Fibroblast of skin of left quadriceps (primary cell): ENCODE data around the gene INPP4A.

Experiments used
- DNase-seq, 2 experiments: peaks; one replicate each; pipeline ENCODE4 v3.0.0-alpha.2; 2013; ENCODE audit warnings: low read depth in 2 of 2

INPP4A gene

GRCh38 chr2:98476192-98476868 is 31.7 kb downstream of the INPP4A start:
- no peak for DNase-seq

DNA sequence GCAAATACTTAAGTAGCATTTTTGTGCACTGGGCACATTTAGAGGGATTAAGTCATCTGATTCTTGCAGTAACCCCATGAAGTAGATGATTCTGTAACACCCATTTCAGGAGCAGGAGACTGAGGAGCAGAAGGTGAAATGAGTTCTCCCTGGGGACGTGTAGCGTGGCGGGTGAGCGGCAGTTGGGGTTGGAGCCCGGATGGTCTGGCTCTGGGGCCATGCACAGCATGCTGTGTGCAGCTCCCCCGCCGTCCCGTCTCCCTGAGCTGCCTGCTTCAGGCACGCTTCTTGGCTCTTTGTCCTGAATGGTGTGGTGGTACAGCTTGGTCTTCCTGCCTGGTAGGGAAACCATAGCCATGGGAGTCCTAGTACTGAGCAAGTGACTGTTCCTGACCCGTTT is 32.4 kb downstream of the INPP4A start:
- no peak for DNase-seq

GRCh38 chr2:98477506-98477905 is 32.8 kb downstream of the INPP4A start:
- DNase-seq = no peak

DNA sequence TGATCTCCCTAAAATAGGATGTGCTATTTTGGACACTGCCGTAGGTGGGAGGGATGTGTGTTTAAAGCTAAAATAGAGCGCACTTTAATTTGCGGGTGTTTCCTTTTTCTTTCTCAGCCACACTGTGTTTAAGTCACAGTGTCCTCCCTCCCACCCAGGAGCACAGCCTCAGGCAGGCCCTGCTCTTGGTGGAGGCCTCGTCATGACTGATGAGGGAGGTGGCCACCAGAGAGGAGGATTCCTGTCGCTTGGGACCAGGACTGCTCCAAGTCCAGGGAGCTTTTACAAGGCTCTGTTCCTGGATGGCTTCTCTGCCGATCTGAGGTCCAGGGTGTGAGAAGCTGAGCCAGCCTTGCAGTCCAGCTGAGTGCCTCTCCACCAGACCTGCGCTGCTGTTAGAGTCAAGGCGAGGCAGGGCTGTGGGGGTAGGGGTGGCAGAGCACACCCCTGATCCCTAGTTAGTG is 33.5 kb downstream of the INPP4A start:
- DNase-seq = no peak

GRCh38 chr2:98478907-98479306 is 34.2 kb downstream of the INPP4A start:
- DNase-seq = no peak

DNA sequence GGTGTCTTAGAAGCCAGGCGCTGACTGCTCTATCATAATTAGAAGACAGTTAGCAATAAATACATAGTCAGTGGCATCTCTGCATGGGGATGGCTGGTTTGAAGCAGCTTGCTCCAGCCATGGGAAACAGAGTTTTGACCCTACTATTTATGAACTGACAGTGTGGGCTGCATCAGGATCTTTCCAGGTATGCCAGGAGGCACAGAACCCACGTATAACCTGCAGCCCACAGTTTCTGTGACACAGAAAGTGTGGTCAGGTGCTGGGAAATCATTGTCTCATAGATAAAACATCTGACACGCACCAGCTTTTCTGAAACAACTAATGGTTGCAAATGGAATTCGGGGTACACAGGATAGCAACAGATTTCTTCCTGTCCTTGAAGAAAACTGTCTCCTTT is 34.7 kb downstream of the INPP4A start:
- DNase-seq = no peak

- DNase-seq = peak; percentile 33 to 35
Measured at GRCh38 chr2:98479959-98480524, 35.4 kb downstream of the INPP4A start.

GRCh38 chr2:98480598-98480997 is 35.9 kb downstream of the INPP4A start:
- DNase-seq = no peak

GRCh38 chr2:98482362-98482761 is 37.7 kb downstream of the INPP4A start:
- no peak for DNase-seq

DNA sequence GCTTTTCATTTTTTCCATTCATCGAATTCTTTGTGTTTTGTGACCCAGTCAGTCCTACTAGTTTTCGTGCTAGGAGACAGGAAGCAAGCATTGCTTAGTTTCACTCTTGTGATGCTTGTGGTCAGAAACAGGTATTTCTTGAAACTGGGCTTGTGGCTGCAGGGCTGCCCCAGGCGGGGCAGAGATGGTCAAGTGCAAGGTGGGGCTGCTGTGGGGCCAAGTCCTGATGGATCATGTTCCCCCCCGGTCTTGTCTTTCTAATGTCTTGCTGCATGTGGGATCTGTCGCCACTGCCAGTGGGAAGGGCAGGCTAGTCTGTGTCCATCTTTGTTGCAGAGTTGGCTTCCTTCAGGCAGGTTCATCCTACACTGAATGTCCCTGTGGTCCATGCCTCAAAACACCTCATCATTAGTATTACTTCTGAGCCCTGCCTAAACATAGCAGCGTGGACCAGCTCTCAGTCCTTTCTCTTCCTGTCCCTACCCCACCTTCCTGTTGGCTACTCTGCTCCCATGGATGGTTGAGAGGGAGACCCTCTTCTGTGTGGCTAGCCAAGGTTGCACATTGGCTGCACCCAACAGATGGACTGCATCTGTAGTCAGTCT is 38.7 kb downstream of the INPP4A start:
- no peak for DNase-seq

- no peak for DNase-seq
Measured at GRCh38 chr2:98484121-98484557, 39.5 kb downstream of the INPP4A start.

DNA sequence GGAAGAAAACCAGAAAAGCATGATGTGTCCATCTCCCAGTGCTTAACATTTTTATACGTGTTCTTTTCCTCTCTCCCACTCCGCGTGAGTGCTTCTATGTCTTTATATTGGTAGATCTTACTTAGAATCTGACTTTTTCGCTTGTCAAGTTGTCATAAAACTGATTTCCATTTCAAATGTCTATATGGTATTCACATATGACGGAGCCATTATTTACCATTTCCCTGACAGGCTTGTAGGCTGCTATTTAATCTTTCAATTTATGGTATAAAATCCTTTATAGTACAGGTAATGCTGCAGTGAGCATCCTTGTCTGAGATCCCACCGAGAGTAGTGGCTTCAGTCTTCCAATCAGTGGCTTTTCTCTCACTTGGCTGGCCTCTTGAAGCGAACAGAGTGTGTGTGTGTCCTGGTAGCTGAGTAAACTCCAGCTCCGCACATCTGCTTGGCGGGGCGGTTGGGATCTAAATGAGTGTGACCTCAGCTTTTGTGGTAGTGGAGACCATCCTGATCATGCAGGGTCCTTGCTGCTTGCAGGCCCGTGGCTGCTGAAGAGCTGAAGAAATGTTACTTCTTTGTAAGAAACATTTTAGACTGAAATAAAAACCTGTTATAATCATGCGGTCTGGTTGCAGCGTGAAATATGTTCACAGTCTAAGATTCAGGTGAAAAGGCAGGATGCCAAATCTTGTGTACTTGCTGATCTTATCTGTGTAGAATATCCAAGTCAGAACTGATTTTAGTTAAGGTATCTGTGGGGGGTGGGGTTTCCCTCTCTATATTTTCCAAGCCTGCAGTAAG is 40.2 kb downstream of the INPP4A start:
- no peak for DNase-seq

DNA sequence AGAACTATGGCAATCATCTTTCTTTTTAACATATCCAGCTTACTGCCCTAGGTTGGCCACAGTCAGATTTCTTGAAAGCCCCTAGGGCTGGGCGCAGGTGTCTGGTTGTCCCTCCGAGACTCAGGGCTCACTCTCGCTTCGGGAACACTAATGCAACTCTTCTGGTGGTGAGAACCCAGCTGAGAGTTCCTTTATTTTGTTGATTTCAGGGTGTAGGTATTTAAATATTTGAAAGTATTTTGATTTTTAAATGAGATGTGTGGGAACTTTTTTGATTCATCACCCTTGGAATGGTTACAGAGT is 40.7 kb downstream of the INPP4A start:
- no peak for DNase-seq

DNA sequence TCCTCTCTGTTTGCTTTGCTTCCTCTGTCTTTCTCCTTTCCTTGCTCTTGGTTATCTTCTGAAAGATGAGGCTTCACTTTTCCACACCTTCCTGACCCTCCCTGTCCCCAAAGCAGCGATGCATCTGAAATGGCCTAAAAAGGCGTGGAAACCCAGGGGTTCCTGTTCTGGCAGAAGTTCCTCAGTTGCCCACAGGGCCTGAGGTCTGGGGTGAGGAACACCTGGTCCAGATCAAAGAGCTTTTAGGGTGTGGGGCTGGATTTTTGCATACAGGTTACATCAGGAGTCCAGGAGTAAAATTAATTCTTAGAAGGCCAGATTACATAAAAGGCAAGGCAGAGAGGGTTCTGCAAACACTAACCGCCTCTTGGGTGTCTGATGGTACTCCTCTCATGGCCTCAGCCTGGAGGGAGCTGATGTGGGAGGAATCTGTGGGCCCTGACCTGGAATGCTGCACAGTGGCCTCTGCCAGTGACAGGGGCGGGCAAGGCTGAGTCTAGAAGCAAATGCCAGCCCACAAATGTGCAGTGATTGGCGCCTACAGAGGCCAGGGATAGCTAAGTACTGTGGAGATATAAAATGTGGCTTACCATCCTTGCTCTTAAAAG is 41.8 kb downstream of the INPP4A start:
- no peak for DNase-seq

GRCh38 chr2:98487101-98487805 is 42.6 kb downstream of the INPP4A start:
- DNase-seq = no peak

DNA sequence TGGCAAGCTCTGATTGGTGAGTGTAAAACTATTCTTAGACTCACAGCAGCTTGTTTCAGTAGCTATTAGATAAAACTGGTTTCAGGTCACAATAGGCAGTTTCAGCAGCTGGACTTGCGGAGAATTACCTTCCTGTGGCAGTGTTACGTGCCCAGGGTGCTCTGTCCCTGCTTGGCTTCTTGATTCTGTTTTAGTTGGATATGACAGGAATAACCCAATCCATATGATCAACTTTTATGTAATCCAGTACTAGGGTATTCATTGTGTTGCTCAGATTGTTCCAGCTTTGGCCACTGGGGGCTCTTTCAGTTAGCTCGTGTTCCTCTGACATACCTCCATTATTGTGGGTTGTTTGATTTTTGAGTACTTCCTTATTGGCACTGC is 43.1 kb downstream of the INPP4A start:
- DNase-seq = no peak

DNA sequence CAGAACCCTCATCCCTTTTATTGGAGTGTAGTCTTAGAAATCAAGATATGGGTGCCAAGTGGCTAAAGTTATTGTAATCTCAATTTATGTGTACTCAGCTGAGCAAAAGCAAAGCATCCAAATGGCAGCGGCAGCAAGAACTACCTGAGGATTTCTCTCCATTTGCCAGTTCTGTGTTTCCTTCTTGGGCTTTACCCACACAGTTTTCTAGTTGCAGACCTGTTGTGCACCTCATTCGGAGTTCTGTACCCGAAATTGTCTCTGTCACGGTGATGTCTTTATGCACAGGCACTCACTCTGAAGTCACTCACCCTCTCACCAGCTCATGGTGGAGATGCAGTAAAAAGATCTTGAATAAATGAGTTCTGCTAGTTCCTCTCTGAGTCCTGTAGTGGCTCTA is 43.6 kb downstream of the INPP4A start:
- DNase-seq = no peak

GRCh38 chr2:98489486-98489885 is 44.8 kb downstream of the INPP4A start:
- no peak for DNase-seq

DNA sequence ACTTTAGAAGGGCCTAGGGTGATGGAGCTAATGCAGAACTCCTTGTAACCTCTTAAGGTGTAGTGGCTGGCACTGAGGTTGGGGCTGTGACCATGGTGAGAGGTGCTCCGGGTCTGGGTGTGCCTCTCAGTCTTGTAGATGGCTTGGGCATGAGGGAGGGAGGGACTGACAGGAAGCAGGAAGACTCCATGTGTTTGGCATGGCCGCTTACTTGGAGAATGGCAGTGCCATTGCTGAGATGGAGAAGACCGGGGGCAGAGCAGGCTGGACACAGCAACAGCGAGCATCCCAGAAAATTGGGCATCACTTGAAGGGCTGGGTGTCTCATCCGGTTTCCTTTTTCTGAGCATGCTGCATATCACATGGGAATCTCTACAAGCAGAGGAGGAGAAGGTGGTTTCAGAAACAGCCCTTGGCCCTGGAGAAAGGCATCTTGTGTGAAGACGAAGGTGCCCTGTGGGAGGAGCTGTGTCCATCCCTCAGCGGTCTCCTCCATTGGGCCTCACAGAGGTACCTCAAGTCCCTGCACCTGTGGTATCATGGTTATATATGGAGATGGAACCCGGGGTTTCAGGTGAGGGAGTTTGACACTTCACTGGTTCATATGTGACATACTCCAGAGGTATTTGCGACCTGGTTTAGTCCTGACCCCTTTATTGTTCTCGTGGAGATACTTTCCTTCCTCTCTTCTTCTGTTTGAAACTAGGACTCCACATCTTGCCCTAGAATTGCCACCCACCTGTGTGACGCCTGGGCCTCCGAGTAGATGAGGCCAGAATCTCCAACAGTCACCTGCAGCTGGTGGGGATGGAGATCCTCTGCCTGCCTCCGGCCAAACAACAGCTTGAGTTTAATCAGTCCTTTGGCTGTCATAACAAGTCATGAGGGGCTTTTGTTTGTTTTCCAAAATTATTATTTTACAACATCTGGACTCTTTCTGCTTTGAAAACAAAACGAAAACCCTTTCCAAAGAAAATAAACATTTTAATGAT is 45.6 kb downstream of the INPP4A start:
- no peak for DNase-seq

- no peak for DNase-seq
Measured at GRCh38 chr2:98492441-98492840, 47.8 kb downstream of the INPP4A start.
